Body of pancreas (tissue), 4 donors: Measurements from ENCODE around the gene TNIK.

Experiments used
- CTCF ChIP-seq, 7 experiments: fragments of 450-650 bp in 4 of 7; fragments of 200-600 bp in 3 of 7; sonication (generic) in 3 of 7; IDR thresholded peaks; one replicate each; pipeline ENCODE4 v1.5.1; 2016 to 2019; ENCODE audit warnings: antibody characterized with exemption in 7 of 7
- POLR2A ChIP-seq, 3 donors: fragments of 450-650 bp; IDR thresholded peaks; one replicate each; pipeline ENCODE4 v1.6.1; 2016; ENCODE audit warnings: antibody characterized with exemption in 3 of 3, mild to moderate bottlenecking in 2 of 3

GRCh38 chr3:171023566-171023965, 436.6 kb downstream of the TNIK start:
- no peak for TF ChIP-seq CTCF (IDR thresholded peaks at IDR 0.05)
- no peak for TF ChIP-seq POLR2A (IDR thresholded peaks at IDR 0.05)
